ENCODE results near the gene TFAP2A.

TFAP2A gene

DNA sequence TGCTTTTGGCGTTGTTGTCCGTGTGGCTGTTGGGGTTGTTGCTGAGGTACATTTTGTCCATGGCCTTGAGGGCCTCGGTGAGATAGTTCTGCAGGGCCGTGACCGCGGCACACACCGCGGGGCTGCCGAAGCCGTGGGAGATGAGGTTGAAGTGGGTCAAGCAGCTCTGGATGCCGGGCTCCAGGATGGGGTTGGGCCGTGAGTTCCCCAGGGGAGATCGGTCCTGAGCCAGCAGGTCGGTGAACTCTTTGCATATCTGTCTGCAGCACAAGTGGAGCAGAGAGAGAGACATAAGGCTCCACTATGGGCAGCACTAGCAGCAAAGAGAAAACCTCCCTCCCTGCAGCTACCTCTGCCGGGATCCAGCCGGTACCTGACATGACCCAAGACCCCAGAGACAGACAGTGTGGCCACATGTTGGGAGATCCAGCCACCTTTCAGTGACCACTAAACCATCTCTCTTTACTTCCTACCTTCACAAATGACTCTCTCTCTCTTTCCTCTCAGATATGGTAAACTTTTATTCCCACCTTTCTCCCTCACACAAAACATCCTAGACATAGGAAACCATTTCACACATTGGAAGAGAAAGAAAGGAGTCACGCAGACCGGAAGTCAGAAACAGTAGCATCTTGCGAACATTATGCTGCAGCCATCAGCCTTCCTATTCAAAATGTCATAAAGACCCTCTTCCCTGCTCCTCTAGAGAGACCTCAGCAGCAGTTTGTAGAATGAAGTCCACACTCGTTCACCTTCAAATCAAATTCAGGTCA, 16.2 kb downstream of the TFAP2A start:
- DNase-seq: no peak

DNA sequence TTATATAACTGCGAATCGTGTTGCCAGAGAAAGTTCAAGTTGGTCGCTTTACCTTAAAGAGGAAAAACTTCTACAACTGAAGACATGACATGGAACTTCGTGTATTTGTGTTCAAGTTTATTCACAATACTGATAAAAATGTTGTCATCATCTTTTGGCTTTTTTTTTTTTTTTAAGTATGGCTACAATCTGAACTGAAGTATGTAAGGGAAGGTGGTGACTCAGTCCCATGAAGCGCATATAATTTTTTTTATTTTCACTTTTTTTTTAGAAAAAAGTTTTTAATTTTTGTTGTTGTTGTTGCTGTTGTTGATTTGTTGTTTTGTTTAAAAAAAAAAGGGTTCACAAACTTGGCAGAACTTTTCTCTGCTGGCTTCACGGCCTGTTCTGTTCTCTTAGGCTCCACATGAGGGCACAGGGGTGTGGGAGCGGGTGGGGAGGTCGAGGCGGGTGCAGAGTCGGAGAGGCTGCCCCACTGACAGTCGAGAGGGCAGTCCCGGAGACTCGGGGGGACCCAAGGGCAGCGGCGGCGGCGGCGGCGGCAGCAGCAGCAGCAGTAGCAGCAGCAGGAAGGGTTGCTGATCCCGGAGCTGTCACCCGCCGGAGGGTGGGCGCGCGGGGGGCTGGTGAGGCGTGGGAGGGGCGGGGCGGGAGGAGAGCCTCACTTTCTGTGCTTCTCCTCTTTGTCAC, 17.0 kb downstream of the TFAP2A start:
- no peak for DNase-seq

DNA sequence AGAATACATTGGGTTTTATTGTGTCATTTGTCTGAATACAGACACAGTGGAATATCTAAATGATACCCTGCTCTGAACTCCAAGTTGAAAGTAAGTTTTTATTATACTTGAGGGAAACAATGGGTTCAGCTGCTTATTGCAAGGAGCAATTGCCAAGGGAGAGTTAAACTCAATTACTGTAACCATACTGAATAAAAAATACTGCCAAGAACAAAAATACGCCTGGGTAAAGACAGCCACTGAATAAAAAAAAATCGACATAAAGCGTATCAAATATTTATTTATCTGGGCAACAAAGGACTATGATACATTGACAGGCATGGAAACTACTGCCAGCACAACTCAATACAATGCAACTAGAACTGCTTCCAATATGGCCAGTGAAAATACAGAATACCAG, 18.1 kb downstream of the TFAP2A start:
- DNase-seq: no peak

DNA sequence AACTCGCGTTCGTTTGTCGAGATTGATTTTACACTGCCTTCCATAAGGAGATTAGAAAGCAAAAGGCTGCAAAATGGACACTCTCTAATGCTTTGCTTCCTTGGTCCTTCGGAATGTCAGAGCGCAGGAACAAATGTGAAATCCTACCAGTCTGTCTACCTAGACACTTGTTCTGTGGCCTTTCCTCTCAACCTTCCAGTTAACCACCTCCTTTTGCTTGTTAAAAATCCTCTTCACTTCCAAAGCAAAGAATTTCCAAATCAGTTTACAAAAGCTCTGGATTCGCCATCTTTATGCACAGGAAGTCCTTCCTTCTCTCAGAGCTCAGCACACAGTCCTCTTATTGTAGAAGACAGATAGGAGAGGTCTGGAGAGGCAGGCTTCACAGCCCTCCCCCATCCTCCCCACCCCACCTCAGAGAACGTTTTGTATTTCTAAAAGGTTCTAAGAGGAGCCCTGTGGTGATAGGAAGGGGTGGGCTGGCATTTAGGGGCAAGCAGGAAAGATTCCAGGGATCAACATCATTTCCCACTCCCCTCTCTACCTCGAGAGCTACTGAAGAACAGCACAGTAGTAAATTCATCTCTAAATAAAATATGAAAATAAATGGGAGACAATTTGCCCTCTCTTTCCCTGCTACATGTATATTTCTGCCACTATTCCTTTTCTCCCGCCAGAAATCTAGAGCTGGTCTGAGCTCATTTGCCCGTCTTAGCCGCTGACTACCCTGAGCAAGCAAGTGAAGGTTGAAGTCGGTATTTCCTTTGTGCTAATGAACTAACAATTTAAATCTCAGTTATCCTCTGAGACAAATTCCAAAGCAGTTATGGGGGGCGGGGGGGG, 18.9 kb downstream of the TFAP2A start:
- DNase-seq: no peak

DNA sequence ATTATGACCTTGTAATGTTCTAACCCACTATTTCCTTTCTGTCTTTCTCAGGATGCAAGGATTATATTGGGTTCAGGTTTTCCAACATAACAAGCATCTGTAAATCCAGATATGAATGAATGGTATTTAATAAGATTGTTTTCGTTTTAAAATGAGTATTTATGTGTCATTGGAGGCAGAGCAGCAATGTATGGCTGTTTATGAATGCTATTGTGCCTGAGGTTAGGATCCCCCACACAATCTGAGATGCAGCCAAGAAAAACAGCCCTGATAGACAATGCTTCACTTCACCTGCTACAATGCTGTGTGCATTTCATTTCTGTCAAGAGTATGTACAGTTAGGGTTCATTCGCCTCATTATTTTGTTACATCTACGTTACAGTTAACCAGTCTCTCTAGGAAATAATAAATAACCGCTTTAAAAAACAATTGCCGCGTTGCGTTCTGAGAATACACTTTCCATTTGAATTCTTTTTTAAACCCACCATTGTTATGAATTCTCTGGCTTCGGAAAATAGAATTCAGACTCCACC, 19.6 kb downstream of the TFAP2A start:
- DNase-seq: no peak

DNA sequence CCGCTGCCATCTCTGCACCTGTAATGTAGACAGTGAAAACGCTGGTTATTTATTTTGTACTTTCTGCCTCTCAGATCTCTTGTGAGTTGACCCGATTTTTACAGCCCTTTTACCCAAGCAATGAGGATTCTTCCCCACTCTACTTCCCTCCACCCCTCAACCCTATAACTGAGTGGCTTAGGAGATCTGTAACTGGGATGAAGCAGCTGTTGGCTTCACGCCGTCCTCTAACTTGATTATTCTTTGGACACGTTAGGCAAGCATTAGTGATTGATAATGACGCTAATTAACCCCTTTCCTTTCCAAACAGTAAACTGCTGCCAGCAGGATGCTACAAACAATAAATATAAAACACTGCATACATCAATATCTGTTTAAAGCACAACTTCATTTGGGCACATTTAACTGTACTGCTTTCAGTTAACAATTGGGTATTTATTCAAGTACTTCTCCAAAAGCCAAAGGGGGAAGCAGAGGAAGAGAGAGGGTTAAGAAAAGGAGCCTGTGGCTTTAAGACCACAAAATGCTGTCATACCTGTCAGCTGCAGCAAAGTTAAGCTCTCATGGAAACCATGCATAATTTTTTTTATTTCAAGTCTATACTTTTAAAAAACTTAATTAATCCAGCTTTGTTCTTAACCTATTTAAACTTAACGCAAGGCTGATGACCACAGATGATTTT, 21.2 kb downstream of the TFAP2A start:
- no peak for DNase-seq

DNA sequence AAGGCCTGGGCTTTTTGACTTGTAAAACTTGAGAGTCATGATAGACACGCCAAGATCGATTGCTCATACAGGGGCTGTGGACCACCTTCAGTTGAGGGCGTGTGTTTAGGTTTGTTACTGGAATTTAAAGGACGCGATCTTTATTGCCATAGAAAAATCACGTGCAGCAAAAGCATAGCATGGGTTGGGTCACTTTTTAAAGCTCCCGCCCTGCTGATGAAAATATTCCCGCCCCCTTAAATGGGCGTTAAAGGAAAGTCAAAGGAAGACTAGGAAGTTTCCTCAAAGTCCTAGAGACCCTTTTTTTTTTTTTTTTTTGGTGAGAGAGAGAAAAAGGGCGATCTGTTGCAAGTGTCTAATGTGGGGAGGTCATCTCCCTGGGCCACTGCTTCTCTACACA, 23.1 kb downstream of the TFAP2A start:
- no peak for DNase-seq

DNA sequence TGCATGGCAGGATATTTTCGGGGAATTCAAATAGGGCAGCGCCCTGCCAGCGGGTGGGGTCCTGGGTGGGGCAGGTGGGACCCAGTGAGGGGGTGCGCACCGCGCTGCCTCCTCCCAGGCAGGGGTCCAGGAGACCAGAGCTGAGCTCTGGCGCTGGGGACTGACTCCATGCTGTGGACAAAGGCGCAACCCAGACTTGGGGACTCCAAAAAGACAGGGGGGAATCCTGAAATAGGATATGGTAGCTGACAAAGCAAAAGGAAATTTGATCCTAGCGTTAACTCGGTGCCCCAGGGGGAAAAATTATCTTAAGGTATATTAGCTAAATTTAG, 23.6 kb downstream of the TFAP2A start:
- no peak for DNase-seq

DNA sequence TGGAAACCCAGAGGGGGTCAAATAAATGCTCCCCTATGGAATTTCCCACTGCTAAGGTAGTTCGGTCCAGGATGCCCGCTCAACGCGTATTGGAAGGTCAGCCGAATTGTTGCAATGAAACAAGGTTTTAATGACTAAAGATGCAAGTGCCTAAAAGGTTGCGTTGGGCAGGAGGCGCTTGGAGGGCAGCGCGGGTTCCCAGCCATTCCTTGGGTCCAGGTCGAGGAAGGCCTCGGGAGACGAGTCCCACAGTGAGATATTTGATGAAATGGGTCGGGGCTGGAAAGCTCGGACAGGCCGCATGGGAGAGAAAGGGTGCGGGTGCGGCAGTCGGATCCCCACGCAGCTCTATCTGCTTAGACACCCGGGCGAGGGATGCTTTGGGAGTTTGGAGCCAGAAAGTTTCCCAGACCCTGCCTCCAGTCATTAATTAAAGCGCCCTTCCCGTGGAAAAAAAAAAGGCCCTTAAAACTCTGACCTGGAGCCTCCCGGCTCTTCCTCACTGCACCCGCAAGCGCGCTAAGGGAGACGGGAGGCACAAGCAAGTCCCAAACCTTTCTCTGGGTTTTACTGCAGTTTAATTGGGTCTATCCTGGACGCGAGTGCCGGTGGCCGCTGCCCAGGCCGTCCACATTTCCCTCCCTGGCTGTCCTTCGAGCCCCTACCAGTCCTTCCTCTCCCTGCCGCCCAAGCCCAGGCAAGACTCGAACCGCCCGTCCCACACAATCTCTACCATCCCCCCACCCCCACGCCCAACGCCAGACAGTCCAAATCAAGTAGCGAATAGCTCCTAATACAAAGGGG, 24.2 kb downstream of the TFAP2A start:
- DNase-seq: no peak

DNA sequence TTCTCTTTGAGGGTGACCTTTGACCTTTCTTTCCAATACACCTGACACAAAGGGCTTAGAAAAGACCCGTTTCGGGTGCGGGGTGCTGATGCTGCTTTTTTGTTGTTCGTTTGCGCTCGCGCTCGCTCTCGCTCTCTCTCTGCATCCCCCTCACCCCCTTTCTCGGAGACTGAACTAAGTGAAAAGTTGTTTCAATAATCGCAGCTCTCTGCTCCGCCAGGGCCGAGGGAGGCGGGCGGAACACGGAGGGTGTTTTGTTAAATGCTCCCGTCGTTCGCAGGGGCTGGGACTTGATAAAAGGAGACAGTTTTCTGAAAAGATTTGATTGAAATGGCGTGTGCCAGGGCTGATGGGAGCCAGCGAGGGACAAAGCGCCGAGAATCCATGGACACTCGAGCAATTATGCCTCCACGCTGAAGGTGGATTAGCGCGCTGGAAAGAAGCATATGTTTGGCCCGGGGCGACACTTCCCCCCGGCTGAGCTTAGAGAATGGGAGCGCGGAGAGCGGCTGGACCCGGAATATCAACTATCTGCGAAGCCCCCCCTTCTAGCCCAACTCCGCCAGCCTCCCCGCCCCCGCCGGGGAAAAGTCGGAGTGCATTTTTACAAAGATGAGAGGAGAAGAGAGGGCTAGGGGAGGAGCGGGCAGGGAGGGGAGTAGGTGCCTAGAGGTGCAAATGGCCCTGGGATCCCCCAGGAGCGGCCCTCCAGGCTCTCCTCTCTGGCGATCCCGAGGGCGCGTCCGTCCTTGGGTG, 25.0 kb downstream of the TFAP2A start:
- DNase-seq: no peak

DNA sequence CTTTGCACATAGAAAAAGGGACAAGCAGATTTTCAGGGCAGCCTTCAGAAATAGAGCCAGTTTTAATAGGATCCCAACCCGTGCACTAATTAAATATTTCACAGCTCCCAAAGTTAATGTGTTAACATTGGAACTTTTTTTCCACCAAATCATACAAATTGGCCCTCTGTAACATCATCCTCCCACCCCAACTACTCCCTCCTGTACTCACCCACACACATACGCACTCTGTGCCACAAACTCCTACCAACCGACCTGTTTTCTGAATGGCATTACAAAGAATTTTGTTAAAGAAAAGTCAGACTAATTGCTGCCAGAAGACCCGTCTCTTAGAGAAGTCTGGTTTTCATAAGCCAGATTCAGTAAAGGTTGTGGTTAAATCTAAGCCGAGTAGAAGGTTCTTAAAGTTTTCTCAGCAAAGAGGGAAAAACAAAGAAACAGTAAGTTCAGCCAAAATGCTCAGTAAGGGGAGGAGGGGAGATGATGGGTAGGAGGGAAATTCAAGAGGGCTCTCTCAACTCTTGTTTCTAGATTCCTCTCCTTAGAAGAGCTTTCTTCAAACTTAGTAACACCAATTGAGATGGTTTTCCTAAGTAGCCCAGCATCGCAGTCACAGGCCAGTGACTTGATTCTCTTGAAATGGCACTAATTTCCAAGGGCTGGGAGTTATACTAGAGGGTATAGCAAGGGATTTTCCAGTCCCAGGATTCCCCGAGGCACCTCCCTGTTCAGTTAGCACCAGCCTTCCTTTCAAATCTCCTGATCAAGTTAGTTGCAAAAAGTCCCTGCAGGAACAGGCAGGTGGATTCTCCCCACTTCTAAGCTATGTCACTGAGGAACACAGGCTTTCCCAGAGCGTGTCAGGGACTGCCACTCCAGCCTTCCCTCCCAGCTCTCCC, 27.9 kb downstream of the TFAP2A start:
- DNase-seq: no peak

DNA sequence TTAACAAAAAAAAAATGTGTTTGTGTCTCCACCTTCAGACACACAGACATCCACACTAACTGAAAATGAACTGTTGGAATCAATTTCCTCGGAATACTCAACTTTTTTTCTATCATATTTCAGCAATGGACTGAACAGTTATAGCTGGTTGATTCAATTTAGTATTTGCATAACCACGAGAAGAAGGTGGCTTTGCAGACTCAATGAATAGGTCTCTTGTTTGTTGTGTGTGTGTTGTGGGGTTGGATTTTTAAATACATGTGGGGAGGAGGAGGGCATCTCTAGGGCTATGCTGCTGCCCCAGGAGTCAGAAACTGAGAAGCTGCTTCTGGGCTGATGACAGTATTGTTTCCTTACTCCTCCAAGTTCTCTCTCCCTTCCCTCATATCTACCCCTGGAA, 28.7 kb downstream of the TFAP2A start:
- no peak for DNase-seq

DNA sequence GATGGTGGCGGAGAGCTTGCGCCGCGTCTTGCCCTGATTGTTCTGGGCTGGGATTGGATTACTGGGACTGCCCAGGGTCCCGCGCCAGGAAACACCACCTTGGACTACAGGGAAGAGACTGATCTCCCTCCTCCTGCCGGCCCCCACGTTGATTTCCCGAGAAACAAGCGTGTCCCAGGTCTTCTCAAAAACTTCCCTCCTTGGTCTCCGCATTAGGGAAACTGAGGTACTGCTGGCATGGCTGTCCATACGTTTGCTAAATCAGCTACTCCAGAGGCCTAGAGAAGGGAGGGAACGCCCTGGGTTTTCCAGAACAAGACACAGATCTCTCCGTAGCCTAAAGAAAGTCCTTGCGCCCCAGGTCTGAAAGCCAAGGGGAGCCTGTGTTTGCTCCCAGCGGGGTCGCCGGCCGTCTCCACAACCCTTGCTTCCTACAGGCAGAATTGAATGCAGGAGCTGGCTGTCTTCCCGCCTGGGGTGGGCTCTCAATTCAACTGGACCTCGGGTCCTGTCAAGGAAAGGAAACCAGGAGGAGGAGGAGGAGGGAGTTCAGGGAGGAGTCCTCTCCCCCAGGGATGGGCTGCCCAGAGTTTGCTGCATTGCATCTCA, 29.2 kb downstream of the TFAP2A start:
- no peak for DNase-seq

DNA sequence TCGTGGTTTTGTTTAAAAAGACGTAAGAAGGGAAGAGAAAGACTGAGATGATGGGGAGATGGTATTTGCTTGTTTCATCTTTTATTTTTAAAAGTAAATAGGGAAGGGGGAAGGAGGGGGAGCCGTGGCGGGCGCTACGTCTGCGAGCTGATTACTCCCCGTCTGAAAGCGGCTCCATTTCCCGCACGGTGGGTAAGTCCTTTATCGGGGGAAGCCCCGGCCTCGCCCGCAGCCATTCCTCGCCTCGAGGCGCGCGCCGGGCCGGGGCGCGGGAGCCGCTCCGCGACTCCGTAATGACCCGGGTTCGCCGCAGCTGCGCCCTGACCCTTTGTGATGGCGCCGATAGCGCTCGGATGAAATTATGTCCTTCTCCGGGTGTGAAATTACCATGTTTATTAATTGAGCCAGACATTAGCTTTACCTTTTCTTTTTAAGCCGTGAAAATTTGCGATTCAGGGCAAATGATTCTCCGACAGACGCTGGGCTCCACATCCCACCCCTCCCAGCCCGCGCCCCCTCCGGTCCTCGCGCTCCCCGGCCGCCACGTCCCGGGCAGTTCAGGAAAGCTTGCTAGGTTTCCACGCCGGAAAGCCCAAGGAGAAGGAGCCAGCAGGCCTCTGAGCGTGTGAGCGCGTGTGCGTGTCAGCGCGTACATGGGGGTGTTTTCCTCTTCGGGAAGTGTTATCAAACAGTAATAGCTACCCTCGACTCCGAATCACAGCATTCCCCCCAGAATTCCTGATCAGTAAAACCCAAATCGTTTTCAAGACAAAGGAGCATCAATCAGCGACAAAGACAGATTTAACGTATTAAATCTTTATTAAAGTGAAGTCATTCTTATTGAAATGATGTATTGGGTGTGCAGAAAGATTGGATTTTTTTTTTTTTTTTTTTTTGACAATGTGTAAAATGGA, 30.0 kb downstream of the TFAP2A start:
- no peak for DNase-seq

DNA sequence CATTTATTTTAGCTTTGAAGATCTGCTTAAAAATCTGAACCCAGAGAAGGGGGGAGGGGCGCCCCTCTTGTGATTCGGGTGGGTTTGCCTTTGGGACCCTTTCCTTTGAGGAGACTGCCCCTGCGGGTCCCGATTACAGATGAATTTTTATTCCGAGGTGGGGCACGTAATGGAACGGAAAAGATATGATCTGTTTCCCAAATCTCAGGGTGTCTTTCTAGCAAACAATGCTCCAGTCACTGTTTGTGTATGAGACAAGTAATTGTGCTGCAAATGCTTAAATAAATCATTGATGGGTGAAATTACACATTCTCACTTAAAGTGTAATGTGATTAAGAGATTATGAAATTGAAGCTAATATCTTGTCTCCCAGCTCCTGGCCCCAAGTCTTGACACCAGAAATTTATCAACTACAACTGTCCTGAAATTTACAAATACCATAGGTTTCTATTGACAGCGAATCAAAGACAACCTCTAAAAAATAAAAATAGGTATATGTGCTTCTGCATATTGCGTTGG, 30.7 kb downstream of the TFAP2A start:
- DNase-seq: no peak

DNA sequence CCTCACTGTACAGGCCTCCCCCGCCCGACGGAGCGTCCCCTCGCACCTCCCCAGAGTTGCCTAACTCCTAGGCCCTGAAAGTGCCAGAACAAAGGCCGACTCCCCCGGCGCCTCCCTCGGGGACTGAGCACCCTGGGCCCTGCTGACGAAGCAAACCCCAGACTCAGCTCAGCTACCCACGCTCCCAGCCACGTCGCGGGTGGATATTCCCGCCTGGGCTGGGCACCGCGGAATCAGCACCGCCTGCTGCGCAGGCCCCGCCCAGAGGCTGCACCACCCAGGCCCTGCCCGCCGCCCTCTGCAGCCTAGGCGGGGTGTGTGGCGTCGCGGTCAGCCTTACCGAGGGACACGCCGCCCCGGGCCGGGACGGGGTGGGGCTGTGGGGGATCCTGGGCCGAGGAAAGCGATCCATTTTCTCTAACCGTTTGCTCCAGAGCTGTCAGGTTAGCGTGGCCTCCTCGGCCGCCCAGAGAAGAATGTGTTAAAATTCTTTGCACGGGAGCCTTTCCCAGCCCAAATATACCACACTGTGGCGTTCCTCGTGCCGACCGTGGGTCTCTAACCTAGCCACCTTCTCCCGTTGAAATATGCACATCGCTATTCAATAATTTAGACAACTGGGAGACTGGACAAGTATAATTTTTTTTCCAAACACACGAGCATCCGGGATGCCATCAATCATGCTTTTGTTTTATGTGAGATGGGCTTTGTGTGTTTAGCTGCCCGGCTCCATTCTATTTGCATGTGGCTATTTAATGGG, 31.4 kb downstream of the TFAP2A start:
- no peak for DNase-seq

DNA sequence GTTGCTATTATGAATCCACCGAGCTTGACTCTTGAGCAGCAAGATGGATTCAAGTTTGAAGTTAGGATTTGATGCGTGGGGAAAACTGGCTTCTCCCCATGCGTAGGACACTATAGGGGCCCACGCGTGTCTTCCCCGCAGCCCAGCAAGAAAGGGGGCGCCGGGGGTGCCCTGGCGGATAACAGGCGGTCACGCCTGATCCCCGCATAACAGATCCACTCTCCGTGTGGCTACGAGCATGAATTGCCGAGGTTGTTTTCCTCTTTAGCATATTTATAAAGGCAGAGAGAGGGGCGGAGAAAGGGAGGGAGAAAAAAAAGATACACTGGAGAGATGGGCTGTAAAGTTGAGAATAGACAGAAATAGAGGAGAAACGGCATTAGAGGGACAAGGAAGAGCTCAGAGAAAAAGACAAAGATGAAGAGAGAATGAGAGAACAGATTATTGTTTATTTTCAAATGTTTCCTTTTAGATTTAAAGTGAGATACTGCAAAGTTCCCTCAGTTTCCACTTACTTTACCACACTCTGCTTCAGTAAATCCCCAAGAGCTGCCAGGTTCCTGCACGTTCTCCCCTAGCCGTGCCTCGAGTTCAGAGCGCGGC, 32.0 kb downstream of the TFAP2A start:
- no peak for DNase-seq
